ENCODE data around the gene CORO1C. TPM values are rescaled to one million over a fixed set of nuclear protein-coding genes. Genes with fewer than 3 reads are reported as not detected.
A peak's percentile ranks its signal among the peaks of the same experiment; 100 is the strongest.

The CORO1C gene
- total and polyA plus RNA-seq, 4 experiments from 2014 or later, result 8.0 to 12.6 (median 11.1) TPM

DNA sequence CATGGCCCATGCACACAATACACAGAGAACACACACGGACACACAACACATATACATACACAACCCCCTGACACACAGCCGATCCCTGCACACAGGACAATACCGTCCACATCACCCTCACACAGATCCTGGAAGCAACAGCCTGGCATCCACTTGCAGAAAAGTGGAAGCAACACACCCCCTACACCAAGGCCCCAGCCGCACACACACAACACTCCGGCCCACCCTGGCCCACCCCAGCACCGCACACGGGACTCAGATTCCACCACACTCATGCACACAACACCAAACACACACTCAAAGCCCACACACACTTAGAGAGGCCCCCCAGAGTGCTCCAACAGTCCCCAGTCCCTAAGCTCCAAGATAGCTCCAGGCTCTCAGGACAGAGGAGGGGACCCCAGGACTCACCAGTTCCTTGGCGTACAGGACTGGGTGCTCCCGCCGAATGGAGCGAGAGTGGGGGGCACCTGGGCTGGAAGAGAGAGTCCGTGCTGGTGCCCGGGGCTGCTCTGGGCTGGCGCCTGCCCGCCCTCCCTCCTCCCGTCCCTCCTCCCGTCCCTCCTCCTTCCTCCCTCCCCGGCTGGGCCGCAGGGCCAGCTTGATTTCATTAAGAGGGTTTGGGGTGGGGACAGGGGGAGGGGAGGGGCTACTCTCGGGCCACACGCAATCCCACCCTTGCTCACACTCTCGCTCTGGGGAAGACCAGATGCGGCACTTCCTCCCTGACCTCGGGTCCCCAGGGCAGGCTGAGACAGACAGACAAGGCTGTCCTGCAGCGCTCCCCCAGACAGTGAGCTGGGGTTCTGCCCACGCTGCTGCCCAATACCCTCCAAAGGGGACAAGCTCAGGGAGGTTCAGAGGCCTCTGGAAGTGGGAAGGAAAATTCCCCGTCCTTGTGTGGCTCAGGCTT is 133.5 kb downstream of the CORO1C start, which contains the start of gene TMEM119:
Gene TMEM119 (minus strand): TSS at position 526 of the 913 bp plus-strand sequence. CDS start 5,701 bp downstream, outside the sequence.
- Mint-ChIP-seq H3K4me3 (no peak within 1 kb of the TSS), H3K36me3 (no peaks in the 10 kb centered on the region), H3K27ac (peak within 1 kb of the TSS in 3 of 7 donors; percentile 28 to 53 (median 46)), H3K27me3 (no peaks in the 10 kb centered on the region), H3K9me3 (no peaks in the 10 kb centered on the region), H3K4me1 (no peaks in the 10 kb centered on the region)
- Histone ChIP-seq H3K4me1 (ENCODE audit: insufficient read depth, low read length) (no peaks in the 10 kb centered on the region), H3K9me3 (ENCODE audit: control insufficient read depth in 1 of 2, low read length in 2 of 2) (no peaks in the 10 kb centered on the region), H3K36me3 (ENCODE audit: insufficient read depth, low read length) (no peaks in the 10 kb centered on the region), H3K4me3 (ENCODE audit: low read length in 2 of 2) (no peak within 1 kb of the TSS), H3K27me3 (ENCODE audit: insufficient read depth, low read length) (no peaks in the 10 kb centered on the region), H3K27ac (ENCODE audit: low read depth, low read length) (no peak within 1 kb of the TSS)
- intact Hi-C loops (cut with micrococcal nuclease), result no loop called here
- CTCF ChIA-PET (ENCODE audit: partially characterized antibody), result interaction anchor here (2.0 kb wide), 1 partner anchor 20 kb away, joined by 7 read pairs; no protein-coding TSS in a partner anchor
- DNase-seq, result no peak
- POLR2A ChIA-PET (ENCODE audit: partially characterized antibody), result no interaction called here

DNA sequence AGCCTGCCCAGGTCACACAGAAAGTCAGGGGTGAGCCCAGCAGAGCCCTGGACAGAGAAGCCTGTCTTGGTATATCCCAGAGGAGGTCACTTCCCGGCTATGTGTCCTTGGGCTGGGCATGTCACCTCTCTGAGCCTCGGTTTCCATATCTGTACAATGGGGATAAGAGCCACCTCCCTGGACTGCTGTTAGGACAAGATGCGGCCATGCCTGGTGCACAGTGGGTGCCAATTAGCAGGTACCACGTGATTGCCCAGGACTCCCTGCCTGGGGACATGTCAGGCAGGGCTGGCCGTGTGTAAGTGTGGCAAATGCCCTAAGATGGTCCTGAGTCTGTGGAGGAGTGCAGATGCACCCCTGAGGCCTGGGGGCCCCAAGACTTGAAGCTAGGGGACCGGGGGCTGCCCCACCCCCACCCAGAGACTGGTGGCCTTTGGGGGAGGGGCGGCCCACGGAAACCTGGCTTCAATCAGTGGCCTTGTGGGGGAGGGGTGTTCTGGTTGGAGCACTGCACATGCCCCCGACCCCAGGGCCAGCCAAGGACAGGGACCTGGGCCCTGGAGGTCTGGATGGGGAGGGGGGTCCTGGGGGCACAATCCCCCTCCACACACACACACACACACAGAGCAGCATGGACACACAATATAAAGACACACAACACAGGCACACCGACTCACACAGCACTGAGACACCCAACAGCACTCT is 134.3 kb downstream of the CORO1C start:
- intact Hi-C loops (cut with micrococcal nuclease), result no loop called here
- Histone ChIP-seq H3K9me3 (ENCODE audit: control insufficient read depth in 1 of 2, low read length in 2 of 2) (no peaks in the 10 kb centered on the region), H3K36me3 (ENCODE audit: insufficient read depth, low read length) (no peaks in the 10 kb centered on the region), H3K4me1 (ENCODE audit: insufficient read depth, low read length) (no peaks in the 10 kb centered on the region), H3K4me3 (ENCODE audit: low read length in 2 of 2) (no peak overlapping the region), H3K27me3 (ENCODE audit: insufficient read depth, low read length) (no peaks in the 10 kb centered on the region), H3K27ac (ENCODE audit: low read depth, low read length) (no peak overlapping the region)
- Mint-ChIP-seq H3K27me3 (no peaks in the 10 kb centered on the region), H3K4me1 (no peaks in the 10 kb centered on the region), H3K9me3 (no peaks in the 10 kb centered on the region), H3K27ac (peak overlapping the region in 1 of 7 donors; percentile 28), H3K36me3 (no peaks in the 10 kb centered on the region), H3K4me3 (no peak overlapping the region)
- POLR2A ChIA-PET (ENCODE audit: partially characterized antibody), result no interaction called here
- no peak for DNase-seq
- CTCF ChIA-PET (ENCODE audit: partially characterized antibody), result interaction anchor here (2.0 kb wide), 1 partner anchor 21 kb away, joined by 7 read pairs; no protein-coding TSS in a partner anchor

DNA sequence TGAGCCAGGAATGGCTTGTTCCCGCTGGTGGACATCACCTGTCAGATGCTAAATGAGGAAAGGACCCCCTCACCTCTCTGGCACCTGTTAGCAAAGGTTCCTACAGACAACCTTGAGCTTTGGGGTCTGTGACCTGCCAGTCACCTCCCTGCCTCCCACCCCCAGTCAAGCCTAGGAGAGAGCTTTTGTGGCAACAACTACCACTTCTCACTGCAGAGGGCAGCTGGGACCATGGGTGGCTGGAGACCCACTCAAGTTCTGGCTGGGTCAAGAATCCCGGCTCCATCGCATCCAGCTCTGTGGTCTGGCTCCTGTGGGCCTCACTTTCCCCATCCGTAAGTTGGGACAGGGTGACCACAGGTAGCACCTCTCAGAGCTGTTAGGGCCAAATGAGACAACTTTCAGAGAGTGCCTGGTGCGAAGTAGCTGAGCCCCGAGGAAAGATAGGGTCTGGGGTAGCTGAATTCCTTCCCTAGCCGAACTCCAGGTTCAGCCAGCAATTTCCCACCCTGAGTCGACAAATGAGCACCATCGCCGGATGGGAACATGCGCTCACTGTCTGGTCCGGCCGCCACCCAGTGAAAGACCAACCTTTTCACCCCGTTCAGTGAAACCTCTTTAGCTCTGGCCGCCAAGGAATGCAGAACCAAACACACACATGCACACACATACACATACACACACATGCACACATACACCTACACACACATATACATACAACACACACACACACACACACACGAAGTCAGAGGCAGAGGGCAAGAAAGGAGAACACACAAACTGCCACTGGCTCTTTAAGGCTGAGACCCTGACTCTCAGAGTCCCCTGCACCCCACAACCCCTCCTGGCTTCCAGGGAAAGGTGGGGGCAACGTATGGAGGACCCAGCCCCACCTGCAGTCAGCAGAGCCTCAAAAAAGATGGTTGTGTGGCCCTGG is 135.3 kb downstream of the CORO1C start:
- H3K4me1 Mint-ChIP-seq, result no peaks in the 10 kb centered on the region
- H3K36me3 ChIP-seq (ENCODE audit: insufficient read depth, low read length), result no peaks in the 10 kb centered on the region
- H3K4me3 Mint-ChIP-seq, result no peak overlapping the region
- intact Hi-C loops (cut with micrococcal nuclease), result no loop called here
- H3K27me3 ChIP-seq (ENCODE audit: insufficient read depth, low read length), result no peaks in the 10 kb centered on the region
- no peaks in the 10 kb centered on the region for H3K9me3 Mint-ChIP-seq
- no peak overlapping the region for H3K27ac ChIP-seq (ENCODE audit: low read depth, low read length)
- H3K36me3 Mint-ChIP-seq, result no peaks in the 10 kb centered on the region
- H3K9me3 ChIP-seq (ENCODE audit: control insufficient read depth in 1 of 2, low read length in 2 of 2), result no peaks in the 10 kb centered on the region
- H3K27me3 Mint-ChIP-seq, result no peaks in the 10 kb centered on the region
- ChIA-PET POLR2A (ENCODE audit: partially characterized antibody) (no interaction called here), CTCF (ENCODE audit: partially characterized antibody) (interaction anchor here (1.5 kb wide), 1 partner anchor 22 kb away, joined by 4 read pairs; no protein-coding TSS in a partner anchor)
- no peak overlapping the region for H3K4me3 ChIP-seq (ENCODE audit: low read length in 2 of 2)
- no peaks in the 10 kb centered on the region for H3K4me1 ChIP-seq (ENCODE audit: insufficient read depth, low read length)
- no peak for DNase-seq
- H3K27ac Mint-ChIP-seq, result no peak overlapping the region

Small RNA genes lying within 50 kb of the gene (microRNA-seq; reads per million reads assigned to microRNA genes)
- not detected for gene MIR4496 (ENCODE audit: borderline microRNAs expressed, borderline number of aligned reads, borderline replicate concordance)

Other genes with a start within 250 kb of the CORO1C start
- gene FICD, start 216.2 kb downstream of the CORO1C start, total RNA-seq, result 10 to 100 TPM; 10.6 to 12.3 TPM
- gene FICD, start 216.2 kb downstream of the CORO1C start, polyA plus RNA-seq, result 1 to 10 TPM; 2.3 to 3.9 TPM
- 100 to 1,000 TPM; 101 to 112 TPM for gene SART3, start 170.3 kb downstream of the CORO1C start, total RNA-seq
- 10 to 100 TPM; 25.9 to 52.5 TPM for gene SART3, start 170.3 kb downstream of the CORO1C start, polyA plus RNA-seq
- gene ISCU, start 168.9 kb downstream of the CORO1C start, total RNA-seq, result 100 to 1,000 TPM; 182 to 195 TPM
- gene ISCU, start 168.9 kb downstream of the CORO1C start, polyA plus RNA-seq, result 100 to 1,000 TPM; 267 to 316 TPM
- gene TMEM119, start 133.4 kb downstream of the CORO1C start, total RNA-seq, result under 1 TPM; 0.30 to 0.58 TPM
- under 1 TPM in 1 of 2 donors, not detected in 1; 0.42 TPM for gene TMEM119, start 133.4 kb downstream of the CORO1C start, polyA plus RNA-seq
- 100 to 1,000 TPM; 175 to 176 TPM for gene SELPLG, start 97.6 kb downstream of the CORO1C start, total RNA-seq
- 100 to 1,000 TPM; 485 to 781 TPM for gene SELPLG, start 97.6 kb downstream of the CORO1C start, polyA plus RNA-seq
- 10 to 100 TPM; 32.3 to 38.0 TPM for gene SSH1, start 126.1 kb upstream of the CORO1C start, total RNA-seq
- gene SSH1, start 126.1 kb upstream of the CORO1C start, polyA plus RNA-seq, result 1 to 10 TPM; 1.4 to 9.3 TPM
- gene DAO, start 148.6 kb upstream of the CORO1C start, total RNA-seq, result not detected
- not detected for gene DAO, start 148.6 kb upstream of the CORO1C start, polyA plus RNA-seq